Lung (tissue), 12 donors: Measurements from ENCODE around the gene EPHB6. TPM values are rescaled to one million over a fixed set of nuclear protein-coding genes. Genes with fewer than 3 reads are reported as not detected.
A peak's percentile ranks its signal among the peaks of the same experiment; 100 is the strongest.

Experiments used
- ATAC-seq: fragments of 200-7000 bp; cut with Tn5 transposase; one replicate; pipeline ENCODE4 v1.9.1; 2020; ENCODE audit warnings: moderate number of reproducible peaks; ENCODE audit not compliant: insufficient read depth, low FRiP score
- DNase-seq, 3 donors: peaks; one replicate each; pipeline ENCODE4 v3.0.0-alpha.2; 2013 to 2017
- H3K27ac ChIP-seq, 2 donors: one replicate each; pipeline ENCODE4 v1.5.1; 2013; ENCODE audit warnings: mild to moderate bottlenecking in 2 of 2, moderate library complexity in 2 of 2, control low read depth in 1 of 2, inconsistent platforms in 1 of 2, low read depth in 1 of 2, low read length in 1 of 2
- H3K27me3 ChIP-seq, 3 donors: one replicate each; pipeline ENCODE4 v1.5.1; 2013; ENCODE audit warnings: low read length in 2 of 3; ENCODE audit not compliant: control insufficient read depth in 3 of 3, insufficient read depth in 3 of 3
- H3K36me3 ChIP-seq, 4 donors: one replicate each; pipeline ENCODE4 v1.5.1; 2013; ENCODE audit warnings: low read length in 4 of 4, mild to moderate bottlenecking in 1 of 4, moderate library complexity in 1 of 4; ENCODE audit not compliant: control insufficient read depth in 4 of 4, insufficient read depth in 4 of 4
- H3K4me1 ChIP-seq, 5 donors: one replicate each; pipeline ENCODE4 v1.5.1; 2013; ENCODE audit warnings: low read length in 5 of 5, mild to moderate bottlenecking in 2 of 5, moderate library complexity in 1 of 5; ENCODE audit not compliant: control insufficient read depth in 5 of 5, insufficient read depth in 5 of 5
- H3K4me3 ChIP-seq: one replicate; pipeline ENCODE4 v1.5.1; 2013; ENCODE audit warnings: mild to moderate bottlenecking, control low read depth, moderate library complexity
- H3K9ac ChIP-seq, 2 donors: one replicate each; pipeline ENCODE4 v1.5.1; 2013; ENCODE audit warnings: low read length in 2 of 2, control low read depth in 1 of 2; ENCODE audit not compliant: insufficient read depth in 1 of 2
- H3K9me3 ChIP-seq, 4 donors: one replicate each; pipeline ENCODE4 v1.5.1; 2013; ENCODE audit warnings: low read length in 3 of 4, mild to moderate bottlenecking in 1 of 4, moderate library complexity in 1 of 4; ENCODE audit not compliant: control insufficient read depth in 4 of 4, insufficient read depth in 3 of 4
- WGBS, 2 donors: extraction: QIAGEN DNeasy Blood & Tissue Kit; methylation state at CpG; one replicate each; pipeline ENCODE4 v1.1.7; 2013; 5-methylcytosine and 5-hydroxymethylcytosine counted together
- polyA plus RNA-seq, 2 donors: library from polyadenylated mRNA; stranded (reverse); fragments of 200-250 nt; gene quantifications; one replicate each; pipeline ENCODE4 v1.2.1, GENCODE V29; 2013
- total RNA-seq, 2 donors: library from RNA; depleted of rRNA in 1 of 2; stranded (reverse); fragments of >200 nt in 1 of 2; gene quantifications; one replicate each; pipeline ENCODE4 v1.2.1, GENCODE V29; 2014 to 2021
- TF ChIP-seq, protein P1 (sequence below): IDR thresholded peaks from 2 replicates; pipeline ENCODE4 v1.5.1; 2012; ENCODE audit warnings: mild to moderate bottlenecking; ENCODE audit errors: control extremely low read depth, extremely low read depth
- donor health status: control.
- donor health status: control.
- donor health status: Bipolar disorder and iron deficiency.
- donor health status: healthy.
- donor health status: DM: yes; HTN: yes; CAD: no.

The EPHB6 gene
- total and polyA plus RNA-seq, 4 donors, result 3.2 to 18.8 (median 13.5) TPM

DNA sequence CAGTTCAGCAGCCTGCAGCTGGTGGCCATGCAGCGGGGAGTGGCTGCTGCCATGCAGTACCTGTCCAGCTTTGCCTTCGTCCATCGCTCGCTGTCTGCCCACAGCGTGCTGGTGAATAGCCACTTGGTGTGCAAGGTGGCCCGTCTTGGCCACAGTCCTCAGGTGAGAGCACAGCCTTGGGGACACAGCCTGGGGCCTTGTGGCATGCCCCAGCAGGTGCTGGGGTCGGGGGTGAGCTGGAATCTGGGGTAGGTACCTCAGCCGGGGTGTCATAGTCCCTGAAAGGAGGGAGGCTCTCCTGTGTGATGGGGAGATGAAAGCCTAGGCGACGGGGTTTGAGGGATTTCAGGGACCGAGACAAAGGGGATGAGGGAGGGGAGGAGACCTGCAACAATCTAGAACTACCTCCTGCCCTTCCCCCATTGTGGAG is 14.1 kb downstream of the EPHB6 start:
- Histone ChIP-seq H3K27me3 (peaks cover 0 to 3% (median 0%) of the 10 kb centered on the region in 3 donors), H3K9me3 (no peaks in the 10 kb centered on the region), H3K4me3 (no peak overlapping the region), H3K27ac (no peak overlapping the region), H3K9ac (no peak overlapping the region), H3K36me3 (peaks cover 0 to 3% (median under 1%) of the 10 kb centered on the region in 4 donors), H3K4me1 (peaks cover 0 to 9% (median 0%) of the 10 kb centered on the region in 5 donors)
- DNase-seq (peak in 1 of 3 donors; percentile 8), ATAC-seq (no peak)
- 94 to 97% methylated on average over 11 of the region's 11 CpGs for WGBS, 2 donors
- TF ChIP-seq, protein P1, sequence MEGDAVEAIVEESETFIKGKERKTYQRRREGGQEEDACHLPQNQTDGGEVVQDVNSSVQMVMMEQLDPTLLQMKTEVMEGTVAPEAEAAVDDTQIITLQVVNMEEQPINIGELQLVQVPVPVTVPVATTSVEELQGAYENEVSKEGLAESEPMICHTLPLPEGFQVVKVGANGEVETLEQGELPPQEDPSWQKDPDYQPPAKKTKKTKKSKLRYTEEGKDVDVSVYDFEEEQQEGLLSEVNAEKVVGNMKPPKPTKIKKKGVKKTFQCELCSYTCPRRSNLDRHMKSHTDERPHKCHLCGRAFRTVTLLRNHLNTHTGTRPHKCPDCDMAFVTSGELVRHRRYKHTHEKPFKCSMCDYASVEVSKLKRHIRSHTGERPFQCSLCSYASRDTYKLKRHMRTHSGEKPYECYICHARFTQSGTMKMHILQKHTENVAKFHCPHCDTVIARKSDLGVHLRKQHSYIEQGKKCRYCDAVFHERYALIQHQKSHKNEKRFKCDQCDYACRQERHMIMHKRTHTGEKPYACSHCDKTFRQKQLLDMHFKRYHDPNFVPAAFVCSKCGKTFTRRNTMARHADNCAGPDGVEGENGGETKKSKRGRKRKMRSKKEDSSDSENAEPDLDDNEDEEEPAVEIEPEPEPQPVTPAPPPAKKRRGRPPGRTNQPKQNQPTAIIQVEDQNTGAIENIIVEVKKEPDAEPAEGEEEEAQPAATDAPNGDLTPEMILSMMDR, result no peak

- WGBS, 2 donors, result 88 to 90% methylated on average over 2 of the region's 2 CpGs
- TF ChIP-seq, protein P1, result no peak
- H3K36me3 ChIP-seq, result peaks cover 0 to 2% (median 0%) of the 10 kb centered on the region in 4 donors
- H3K27me3 ChIP-seq, result peaks cover 0 to 3% (median 0%) of the 10 kb centered on the region in 3 donors
- no peak overlapping the region for H3K4me3 ChIP-seq
- no peaks in the 10 kb centered on the region for H3K9me3 ChIP-seq
- ATAC-seq (no peak), DNase-seq (no peak)
- no peak overlapping the region for H3K27ac ChIP-seq
- no peak overlapping the region for H3K9ac ChIP-seq
- H3K4me1 ChIP-seq, result peaks cover 0 to 9% (median 0%) of the 10 kb centered on the region in 5 donors
Measured at GRCh38 chr7:142869434-142869833, 14.6 kb downstream of the EPHB6 start.

GRCh38 chr7:142870147-142870559 is 15.3 kb downstream of the EPHB6 start:
- no peak overlapping the region for H3K9ac ChIP-seq
- no peak overlapping the region for H3K27ac ChIP-seq
- ATAC-seq (no peak), DNase-seq (peak in 1 of 3 donors; percentile 8)
- no peak overlapping the region for H3K4me3 ChIP-seq
- peaks cover 0 to 2% (median 0%) of the 10 kb centered on the region in 4 donors for H3K36me3 ChIP-seq
- peaks cover 0 to 3% (median 0%) of the 10 kb centered on the region in 3 donors for H3K27me3 ChIP-seq
- WGBS, 2 donors, result 80 to 92% methylated on average over 8 of the region's 8 CpGs
- TF ChIP-seq, protein P1, result no peak
- H3K9me3 ChIP-seq, result no peaks in the 10 kb centered on the region
- peaks cover 0 to 6% (median 0%) of the 10 kb centered on the region in 5 donors for H3K4me1 ChIP-seq
